Esophagus (tissue), 2 donors: Measurements from ENCODE around the gene DMD. TPM values are rescaled to one million over a fixed set of nuclear protein-coding genes. Genes with fewer than 3 reads are reported as not detected.

Source experiments
- H3K27ac ChIP-seq, 2 donors: one replicate each; pipeline ENCODE4 v1.5.1; 2013; ENCODE audit warnings: low read depth in 2 of 2, mild to moderate bottlenecking in 2 of 2, inconsistent platforms in 1 of 2, low read length in 1 of 2, moderate library complexity in 1 of 2
- H3K27me3 ChIP-seq, 2 donors: one replicate each; pipeline ENCODE4 v1.6.1; 2013; ENCODE audit warnings: low read length in 2 of 2, control low read depth in 1 of 2, mild to moderate bottlenecking in 1 of 2; ENCODE audit not compliant: insufficient read depth in 2 of 2, control insufficient read depth in 1 of 2
- H3K36me3 ChIP-seq, 2 donors: one replicate each; pipeline ENCODE4 v1.6.1; 2013; ENCODE audit warnings: low read length in 1 of 2; ENCODE audit not compliant: control insufficient read depth in 2 of 2, insufficient read depth in 2 of 2
- H3K4me1 ChIP-seq, 2 donors: one replicate each; pipeline ENCODE4 v1.6.1; 2013; ENCODE audit warnings: low read length in 1 of 2; ENCODE audit not compliant: control insufficient read depth in 2 of 2, insufficient read depth in 2 of 2
- H3K4me3 ChIP-seq, 2 donors: one replicate each; pipeline ENCODE4 v1.5.1; 2013; ENCODE audit warnings: low read length in 2 of 2, mild to moderate bottlenecking in 2 of 2, low read depth in 1 of 2, moderate library complexity in 1 of 2
- H3K9me3 ChIP-seq, 2 donors: one replicate each; pipeline ENCODE4 v1.6.1; 2013; ENCODE audit warnings: mild to moderate bottlenecking in 2 of 2, low read depth in 1 of 2, low read length in 1 of 2, moderate library complexity in 1 of 2; ENCODE audit not compliant: control insufficient read depth in 2 of 2, insufficient read depth in 1 of 2
- WGBS, 2 donors: extraction: QIAGEN DNeasy Blood & Tissue Kit; methylation state at CpG; one replicate each; pipeline ENCODE4 v1.1.7; 2013; 5-methylcytosine and 5-hydroxymethylcytosine counted together
- polyA plus RNA-seq, 2 donors: library from polyadenylated mRNA; stranded (reverse); fragments of 200-250 nt; gene quantifications; one replicate each; pipeline ENCODE4 v1.2.3, GENCODE V29; 2013
- donor health status: healthy with polysubstance abuse.
- donor health status: Bipolar disorder and iron deficiency.

The DMD gene
- 1 to 10 TPM; 2.4 to 3.6 TPM for polyA plus RNA-seq

DNA sequence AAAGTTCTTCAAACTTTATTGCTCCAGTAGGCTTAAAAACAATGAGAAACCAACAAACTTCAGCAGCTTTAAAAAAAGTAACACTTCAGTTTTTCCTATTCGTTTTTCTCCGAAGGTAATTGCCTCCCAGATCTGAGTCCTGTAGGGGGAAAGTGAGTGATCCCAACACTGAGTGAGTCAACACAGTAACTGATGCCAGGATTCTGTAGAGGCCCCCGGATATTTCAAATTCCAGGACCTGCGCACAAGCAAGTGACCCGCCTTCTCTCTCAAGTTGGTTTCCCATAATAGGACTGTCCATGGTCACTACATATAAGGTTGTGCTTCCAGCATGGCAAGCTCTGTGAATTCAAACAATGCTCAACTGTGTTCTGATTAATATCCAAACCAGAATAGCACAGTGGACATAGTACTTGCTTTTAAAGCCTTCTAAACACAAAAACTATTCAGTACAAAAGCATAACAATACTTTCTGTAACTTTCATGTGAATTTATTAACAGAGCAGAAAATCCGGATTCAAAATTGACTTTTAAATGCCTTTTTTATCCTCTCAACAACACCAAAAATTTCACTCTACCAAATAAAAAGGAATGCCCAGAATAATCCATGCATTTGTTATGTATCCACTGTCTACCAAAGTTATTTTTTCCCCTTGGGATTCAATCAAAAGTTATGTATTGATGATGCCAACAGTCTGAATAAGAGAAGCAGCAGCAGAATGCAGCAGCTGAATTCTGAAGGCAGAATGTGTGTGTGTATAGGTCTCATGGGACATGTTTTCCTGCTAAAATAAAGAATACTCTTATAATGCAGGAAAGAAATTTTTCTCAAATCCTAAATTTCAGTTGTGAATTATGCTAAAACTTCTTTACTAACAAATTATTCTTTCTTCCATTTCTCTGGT lies at the start of gene DMD:
Gene DMD, minus strand, starts transcription at position 194 of the 905 bp plus-strand sequence. CDS start 237 bp downstream, outside the sequence.
- Histone ChIP-seq H3K4me3 (no peak within 1 kb of the TSS), H3K27ac (no peak within 1 kb of the TSS), H3K4me1 (no peaks in the 10 kb centered on the region), H3K9me3 (no peaks in the 10 kb centered on the region), H3K36me3 (no peaks in the 10 kb centered on the region), H3K27me3 (no peaks in the 10 kb centered on the region)
- 22 to 29% methylated on average over 6 of the region's 6 CpGs for WGBS, 2 donors

GRCh38 chrX:33252306-33252825 lies 41.0 kb upstream of the DMD start:
- 52 to 76% methylated on average over 1 of the region's 1 CpG for WGBS, 2 donors
- H3K36me3 ChIP-seq = no peaks in the 10 kb centered on the region
- H3K27ac ChIP-seq = no peak overlapping the region
- H3K9me3 ChIP-seq = no peaks in the 10 kb centered on the region
- H3K4me3 ChIP-seq = no peak overlapping the region
- no peaks in the 10 kb centered on the region for H3K4me1 ChIP-seq
- no peaks in the 10 kb centered on the region for H3K27me3 ChIP-seq

DNA sequence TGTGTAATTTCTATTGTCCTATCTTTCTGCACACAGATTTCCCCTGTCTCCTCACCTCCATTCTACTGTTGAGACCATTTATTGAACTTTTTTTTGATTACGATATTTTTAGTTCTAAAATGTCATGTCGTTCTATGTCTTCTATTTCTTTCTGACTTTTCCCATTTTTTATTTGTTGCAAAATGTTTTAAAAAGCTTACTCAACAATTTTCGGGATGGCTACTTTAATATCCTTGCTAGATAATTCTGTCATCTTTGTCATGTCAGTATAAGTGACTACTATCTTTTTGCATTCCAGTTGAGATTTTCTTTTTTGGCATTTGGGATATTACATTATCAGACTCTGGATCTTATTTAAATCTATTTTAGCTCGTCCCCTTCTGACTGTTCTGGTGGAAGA lies 7.5 kb upstream of the DMD start:
- Histone ChIP-seq H3K9me3 (no peaks in the 10 kb centered on the region), H3K27ac (no peak overlapping the region), H3K4me3 (no peak overlapping the region), H3K4me1 (no peaks in the 10 kb centered on the region), H3K27me3 (no peaks in the 10 kb centered on the region), H3K36me3 (no peaks in the 10 kb centered on the region)
- 65 to 89% methylated on average over 4 of the region's 4 CpGs for WGBS, 2 donors

GRCh38 chrX:33210156-33210555 lies 1.2 kb downstream of the DMD start:
- H3K4me3 ChIP-seq = no peak overlapping the region
- 45 to 49% methylated on average over 2 of the region's 2 CpGs for WGBS, 2 donors

DNA sequence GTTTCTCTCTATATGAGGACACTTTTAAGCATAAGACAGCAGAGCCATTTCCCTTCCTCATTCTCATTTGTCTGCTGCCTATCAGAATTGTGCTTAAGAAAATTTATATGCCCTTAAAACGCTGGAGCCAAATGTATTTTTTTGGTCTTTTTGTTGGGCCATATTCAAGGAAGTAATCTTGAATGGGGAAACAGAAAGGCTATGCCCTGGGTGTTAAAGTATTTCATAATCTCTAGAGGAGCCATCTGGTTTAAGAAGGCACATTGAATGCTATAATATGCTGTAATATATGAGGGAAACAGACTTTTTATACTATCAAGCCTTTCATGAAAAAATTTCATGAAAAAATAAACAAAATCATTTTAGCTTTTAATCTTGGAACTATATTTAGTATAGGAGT lies 4.3 kb downstream of the DMD start:
- peak overlapping the region in 1 of 2 donors; percentile 11 for H3K4me3 ChIP-seq
- H3K36me3 ChIP-seq = no peaks in the 10 kb centered on the region
- no peaks in the 10 kb centered on the region for H3K27me3 ChIP-seq
- H3K27ac ChIP-seq = no peak overlapping the region
- no peaks in the 10 kb centered on the region for H3K9me3 ChIP-seq
- no peaks in the 10 kb centered on the region for H3K4me1 ChIP-seq
- WGBS, 2 donors = 26 to 31% methylated on average over 1 of the region's 1 CpG

More at GRCh38 chrX:33210156-33210555, 1.2 kb downstream of the DMD start:
- Histone ChIP-seq H3K27me3 (no peaks in the 10 kb centered on the region), H3K4me1 (no peaks in the 10 kb centered on the region), H3K27ac (no peak overlapping the region), H3K9me3 (no peaks in the 10 kb centered on the region), H3K36me3 (no peaks in the 10 kb centered on the region)

DNA sequence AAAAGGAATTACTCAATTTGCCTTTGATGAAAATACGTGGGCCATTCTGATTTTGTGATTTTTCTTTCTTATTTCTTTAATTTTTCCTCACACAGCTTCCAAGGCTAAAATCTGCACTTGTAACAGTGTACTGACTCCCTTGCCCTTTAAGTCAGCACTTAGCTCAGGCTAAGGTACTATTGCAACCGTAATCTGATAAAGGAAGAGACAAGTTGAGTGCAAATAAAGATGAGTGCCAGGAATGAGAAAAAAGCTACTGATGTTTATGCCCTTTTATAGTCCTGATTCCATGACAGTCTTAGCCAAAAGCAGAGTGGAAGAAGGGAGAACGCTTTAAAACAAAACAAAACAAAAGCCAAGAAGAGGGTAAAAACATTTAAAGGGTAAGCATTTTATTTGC lies 6.0 kb downstream of the DMD start:
- no peaks in the 10 kb centered on the region for H3K4me1 ChIP-seq
- WGBS, 2 donors = 46 to 48% methylated on average over 3 of the region's 3 CpGs
- H3K4me3 ChIP-seq = no peak overlapping the region
- no peaks in the 10 kb centered on the region for H3K27me3 ChIP-seq
- no peaks in the 10 kb centered on the region for H3K9me3 ChIP-seq
- no peak overlapping the region for H3K27ac ChIP-seq
- H3K36me3 ChIP-seq = no peaks in the 10 kb centered on the region

DNA sequence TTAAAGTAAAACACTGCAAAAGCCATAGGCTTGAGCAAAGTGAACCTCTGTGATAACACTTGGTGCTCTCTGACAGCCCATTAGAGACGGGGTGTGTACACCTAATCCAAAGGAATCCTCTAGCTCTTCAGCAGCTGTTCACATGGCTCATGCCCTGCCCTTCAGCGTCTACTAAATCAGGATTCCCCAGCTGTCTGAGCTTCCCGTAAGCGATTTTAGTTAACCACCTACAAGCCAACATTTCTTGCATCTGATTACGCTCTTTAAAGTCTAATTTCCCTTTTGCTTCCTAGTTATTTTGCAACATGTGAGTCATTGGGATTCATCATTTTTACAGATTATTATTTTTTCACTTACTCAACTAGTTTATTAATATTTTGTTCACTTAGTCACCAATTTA lies 6.5 kb downstream of the DMD start:
- H3K9me3 ChIP-seq = no peaks in the 10 kb centered on the region
- 58 to 59% methylated on average over 5 of the region's 5 CpGs for WGBS, 2 donors
- no peaks in the 10 kb centered on the region for H3K4me1 ChIP-seq
- H3K4me3 ChIP-seq = no peak overlapping the region
- H3K27ac ChIP-seq = peak overlapping the region in 1 of 2 donors; percentile 10
- no peaks in the 10 kb centered on the region for H3K27me3 ChIP-seq
- H3K36me3 ChIP-seq = no peaks in the 10 kb centered on the region

GRCh38 chrX:33198561-33199279 lies 12.6 kb downstream of the DMD start:
- 56 to 66% methylated on average over 8 of the region's 8 CpGs for WGBS, 2 donors

GRCh38 chrX:33195698-33196097 lies 15.7 kb downstream of the DMD start:
- Histone ChIP-seq H3K27ac (no peak overlapping the region), H3K27me3 (no peaks in the 10 kb centered on the region), H3K9me3 (no peaks in the 10 kb centered on the region), H3K36me3 (no peaks in the 10 kb centered on the region), H3K4me1 (no peaks in the 10 kb centered on the region), H3K4me3 (no peak overlapping the region)
- WGBS, 2 donors = 50 to 68% methylated on average over 1 of the region's 1 CpG

More at GRCh38 chrX:33198561-33199279, 12.6 kb downstream of the DMD start:
- Histone ChIP-seq H3K27ac (no peak overlapping the region), H3K4me1 (no peaks in the 10 kb centered on the region), H3K36me3 (no peaks in the 10 kb centered on the region), H3K27me3 (no peaks in the 10 kb centered on the region), H3K9me3 (no peaks in the 10 kb centered on the region), H3K4me3 (no peak overlapping the region)
